Activated B cell treated with CpG ODN at 0.5 μM for 24 hours (primary cell): ENCODE measurements around the gene MISP3. TPM values are rescaled to one million over a fixed set of nuclear protein-coding genes. Genes with fewer than 3 reads are reported as not detected.
"Not testable (repeated sequence)": the region's sequence is repeated elsewhere in the genome, so short reads cannot be mapped to it uniquely, and the experiment has no call there.

Experiments used
- ATAC-seq: fragments of 200-7000 bp; cut with Tn5 transposase; one replicate; pipeline ENCODE4 v1.10.0; 2021; ENCODE audit warnings: low read depth, mild to moderate bottlenecking, moderate library complexity
- CTCF ChIA-PET: fragments of 350-600 bp; sonication (Branson Sonifier 250); formaldehyde crosslinking; loops from one replicate; lab custom pipeline; 2021; ENCODE audit warnings: antibody characterized with exemption; lab: Charles Lee
- POLR2A ChIA-PET: fragments of 350-600 bp; sonication (Branson Sonifier 250); formaldehyde crosslinking; loops from one replicate; lab custom pipeline; 2021; ENCODE audit warnings: antibody characterized with exemption; lab: Charles Lee
- DNase-seq: peaks from one replicate; pipeline ENCODE4 v3.0.0; 2022
- H3K27ac Mint-ChIP-seq: one replicate; pipeline ENCODE4 v1.8.0; 2020; ENCODE audit warnings: mixed read lengths
- H3K27me3 Mint-ChIP-seq: one replicate; pipeline ENCODE4 v1.8.0; 2021; ENCODE audit warnings: mixed read lengths
- H3K36me3 Mint-ChIP-seq: one replicate; pipeline ENCODE4 v1.8.0; 2021; ENCODE audit warnings: low read depth, mixed read lengths
- H3K4me1 Mint-ChIP-seq: one replicate; pipeline ENCODE4 v1.8.0; 2021; ENCODE audit warnings: mixed read lengths
- H3K4me3 Mint-ChIP-seq: one replicate; pipeline ENCODE4 v1.8.0; 2020; ENCODE audit warnings: mild to moderate bottlenecking, mixed read lengths
- H3K9me3 Mint-ChIP-seq: one replicate; pipeline ENCODE4 v1.8.0; 2020; ENCODE audit warnings: mixed read lengths
- CTCF ChIP-seq: fragments of 200-600 bp; IDR thresholded peaks from one replicate; pipeline ENCODE4 v1.8.0; 2022; ENCODE audit warnings: antibody characterized with exemption, mild to moderate bottlenecking
- intact Hi-C: fragments of 100-400 bp; cut with micrococcal nuclease; formaldehyde crosslinking; loops from one replicate; pipeline ENCODE4 v1.15.1; 2024
- total RNA-seq: library from RNA; stranded (reverse); gene quantifications from 2 replicates; pipeline ENCODE4 v1.2.3, GENCODE V29; 2022

The MISP3 gene
- 0.15 and 0.18 TPM in 2 replicates for total RNA-seq

GRCh38 chr19:14072535-14073260 is at the start of gene MISP3:
Gene MISP3, plus strand, starts transcription at chr19:14072786. Its CDS starts 524 bp downstream, at chr19:14073310.
- no peak for TF ChIP-seq CTCF
- Mint-ChIP-seq H3K4me1 (peaks cover 19% of the 10 kb centered on the region), H3K27ac (no peak within 1 kb of the TSS), H3K36me3 (no peaks in the 10 kb centered on the region), H3K27me3 (no peaks in the 10 kb centered on the region), H3K9me3 (no peaks in the 10 kb centered on the region), H3K4me3 (peak within 1 kb of the TSS; percentile 86)
- ChIA-PET CTCF (interaction anchor here (0.7 to 4.8 kb wide), 12 partner anchors 9 to 276 kb away, joined by 3 to 42 read pairs (median 6); partner anchors contain the start of genes ASF1B, BRME1 and CC2D1A), POLR2A (interaction anchor here (0.5 to 3.1 kb wide), 9 partner anchors 9 to 211 kb away, joined by 3 to 11 read pairs (median 5); partner anchors contain the start of genes DCAF15 and IL27RA)
- ATAC-seq (peak; percentile 28), DNase-seq (peak; percentile 40)
- intact Hi-C loops = loop anchor here (1.0 to 10.0 kb wide), 7 partner anchors 19 to 402 kb away; partner anchors contain the start of genes ASF1B and PTGER1

- TF ChIP-seq CTCF = no peak
- intact Hi-C loops = no loop called here
- Mint-ChIP-seq H3K4me1 (peaks cover 27% of the 10 kb centered on the region), H3K4me3 (no peak overlapping the region), H3K36me3 (no peaks in the 10 kb centered on the region), H3K9me3 (no peaks in the 10 kb centered on the region), H3K27ac (peak overlapping the region; percentile 46), H3K27me3 (no peaks in the 10 kb centered on the region)
- no peak for DNase-seq
- ChIA-PET POLR2A (interaction anchor here (0.7 to 2.3 kb wide), 3 partner anchors 8 to 90 kb away, joined by 3 to 16 read pairs (median 4); partner anchors contain the start of gene IL27RA), CTCF (interaction anchor here (1.0 kb wide), 1 partner anchor 8 kb away, joined by 6 read pairs; the partner anchor contains the start of gene IL27RA)
- ATAC-seq = no peak
These were observed 49.0 kb upstream of the MISP3 start for GRCh38 chr19:14023404-14024235.

- H3K36me3 Mint-ChIP-seq, H3K27me3 Mint-ChIP-seq, H3K4me3 Mint-ChIP-seq, H3K27ac Mint-ChIP-seq, intact Hi-C loops, H3K9me3 Mint-ChIP-seq, DNase-seq, CTCF ChIA-PET, ATAC-seq: not testable (repeated sequence)
- peaks cover 31% of the 10 kb centered on the region for H3K4me1 Mint-ChIP-seq
- POLR2A ChIA-PET = interaction anchor here (0.6 to 0.8 kb wide), 2 partner anchors 11 to 45 kb away, joined by 3 to 9 read pairs; no protein-coding TSS in a partner anchor
These were observed 45.9 kb upstream of the MISP3 start for GRCh38 chr19:14026652-14027192.

- H3K27me3 Mint-ChIP-seq = no peaks in the 10 kb centered on the region
- POLR2A ChIA-PET = interaction anchor here (0.5 to 1.7 kb wide), 6 partner anchors 11 to 207 kb away, joined by 3 to 10 read pairs (median 4); partner anchors contain the start of gene RFX1
- H3K27ac Mint-ChIP-seq = peak within 1 kb of the TSS; percentile 25
- no peak for ATAC-seq
- CTCF ChIA-PET = no interaction called here
- no peak for DNase-seq
- intact Hi-C loops = no loop called here
- H3K4me3 Mint-ChIP-seq = no peak within 1 kb of the TSS
- no peak for TF ChIP-seq CTCF
- H3K9me3 Mint-ChIP-seq = no peaks in the 10 kb centered on the region
- H3K4me1 Mint-ChIP-seq = peaks cover 36% of the 10 kb centered on the region
- H3K36me3 Mint-ChIP-seq = peaks cover 5% of the 10 kb centered on the region
These were observed 44.6 kb upstream of the MISP3 start, which contains the start of gene RLN3 for GRCh38 chr19:14027856-14028450. Gene RLN3, plus strand, starts transcription at chr19:14028148. Its CDS starts 57 bp downstream, at chr19:14028205.

GRCh38 chr19:14028901-14029300 is 43.7 kb upstream of the MISP3 start:
- H3K27me3 Mint-ChIP-seq = no peaks in the 10 kb centered on the region

More at GRCh38 chr19:14028901-14029300, 43.7 kb upstream of the MISP3 start:
- POLR2A ChIA-PET = interaction anchor here (0.6 to 1.7 kb wide), 4 partner anchors 23 to 208 kb away, joined by 3 to 10 read pairs (median 4); partner anchors contain the start of gene RFX1
- H3K27ac Mint-ChIP-seq = peak overlapping the region; percentile 25
- H3K4me1 Mint-ChIP-seq = peaks cover 33% of the 10 kb centered on the region
- DNase-seq (no peak), ATAC-seq (no peak)
- TF ChIP-seq CTCF = no peak
- H3K36me3 Mint-ChIP-seq = peaks cover 7% of the 10 kb centered on the region
- intact Hi-C loops = no loop called here
- CTCF ChIA-PET = no interaction called here
- no peaks in the 10 kb centered on the region for H3K9me3 Mint-ChIP-seq
- H3K4me3 Mint-ChIP-seq = no peak overlapping the region
